Neutrophil (primary cell): ENCODE data around the gene TGFBR1.

Source experiments
- H3K27ac ChIP-seq: fragments of 200-600 bp; sonication (generic); 2 replicates; pipeline ENCODE4 v1.5.1; 2016; ENCODE audit warnings: mild to moderate bottlenecking, moderate library complexity
- H3K27me3 ChIP-seq: fragments of 200-600 bp; sonication (generic); 2 replicates; pipeline ENCODE4 v1.6.0; 2016; ENCODE audit warnings: mild to moderate bottlenecking
- H3K36me3 ChIP-seq: fragments of 200-600 bp; sonication (generic); 2 replicates; pipeline ENCODE4 v1.5.1; 2017
- H3K4me1 ChIP-seq, 2 experiments: fragments of 200-600 bp in 1 of 2; sonication (generic) in 1 of 2; 1 replicate in 1 of 2; 2 replicates in 1 of 2; pipeline versions ENCODE4 v1.5.1 to v1.6.1; 2013 to 2016; ENCODE audit warnings: low read depth in 1 of 2, low read length in 1 of 2, mild to moderate bottlenecking in 1 of 2, moderate library complexity in 1 of 2; ENCODE audit not compliant: control insufficient read depth in 1 of 2, insufficient read depth in 1 of 2
- H3K4me3 ChIP-seq, 2 experiments: fragments of 200-600 bp in 1 of 2; sonication (generic) in 1 of 2; 1 replicate in 1 of 2; 2 replicates in 1 of 2; pipeline ENCODE4 v1.5.1; 2013 to 2016; ENCODE audit warnings: low read depth in 1 of 2, low read length in 1 of 2, mild to moderate bottlenecking in 1 of 2, moderate library complexity in 1 of 2
- H3K9me3 ChIP-seq: fragments of 200-600 bp; sonication (generic); 2 replicates; pipeline ENCODE4 v1.5.1; 2016
- TF ChIP-seq, protein P1 (sequence below): fragments of 200-600 bp; sonication (generic); IDR thresholded peaks from 2 replicates; pipeline ENCODE4 v1.5.1; 2016; ENCODE audit warnings: antibody characterized with exemption

TGFBR1 gene

DNA sequence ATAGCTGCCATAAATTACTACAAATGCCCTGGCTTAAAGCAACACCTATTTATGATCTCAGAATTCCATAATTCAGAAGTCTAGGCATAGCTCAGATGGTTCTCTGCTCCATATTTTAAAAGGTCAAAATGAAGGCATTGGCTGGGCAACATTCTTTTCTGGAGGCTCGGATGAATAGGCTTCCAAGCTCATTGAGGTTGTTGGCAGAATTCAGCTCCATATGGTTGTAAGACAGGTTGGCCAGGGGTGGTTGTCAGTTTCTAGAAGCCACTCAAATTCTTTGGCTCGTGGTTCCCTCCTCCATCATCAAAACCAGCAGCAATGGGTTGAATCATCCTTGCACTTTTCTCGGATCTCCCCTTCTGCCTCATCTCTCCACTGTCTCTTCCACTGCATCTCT lies 49.4 kb downstream of the TGFBR1 start:
- TF ChIP-seq, protein P1, sequence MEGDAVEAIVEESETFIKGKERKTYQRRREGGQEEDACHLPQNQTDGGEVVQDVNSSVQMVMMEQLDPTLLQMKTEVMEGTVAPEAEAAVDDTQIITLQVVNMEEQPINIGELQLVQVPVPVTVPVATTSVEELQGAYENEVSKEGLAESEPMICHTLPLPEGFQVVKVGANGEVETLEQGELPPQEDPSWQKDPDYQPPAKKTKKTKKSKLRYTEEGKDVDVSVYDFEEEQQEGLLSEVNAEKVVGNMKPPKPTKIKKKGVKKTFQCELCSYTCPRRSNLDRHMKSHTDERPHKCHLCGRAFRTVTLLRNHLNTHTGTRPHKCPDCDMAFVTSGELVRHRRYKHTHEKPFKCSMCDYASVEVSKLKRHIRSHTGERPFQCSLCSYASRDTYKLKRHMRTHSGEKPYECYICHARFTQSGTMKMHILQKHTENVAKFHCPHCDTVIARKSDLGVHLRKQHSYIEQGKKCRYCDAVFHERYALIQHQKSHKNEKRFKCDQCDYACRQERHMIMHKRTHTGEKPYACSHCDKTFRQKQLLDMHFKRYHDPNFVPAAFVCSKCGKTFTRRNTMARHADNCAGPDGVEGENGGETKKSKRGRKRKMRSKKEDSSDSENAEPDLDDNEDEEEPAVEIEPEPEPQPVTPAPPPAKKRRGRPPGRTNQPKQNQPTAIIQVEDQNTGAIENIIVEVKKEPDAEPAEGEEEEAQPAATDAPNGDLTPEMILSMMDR = no peak

DNA sequence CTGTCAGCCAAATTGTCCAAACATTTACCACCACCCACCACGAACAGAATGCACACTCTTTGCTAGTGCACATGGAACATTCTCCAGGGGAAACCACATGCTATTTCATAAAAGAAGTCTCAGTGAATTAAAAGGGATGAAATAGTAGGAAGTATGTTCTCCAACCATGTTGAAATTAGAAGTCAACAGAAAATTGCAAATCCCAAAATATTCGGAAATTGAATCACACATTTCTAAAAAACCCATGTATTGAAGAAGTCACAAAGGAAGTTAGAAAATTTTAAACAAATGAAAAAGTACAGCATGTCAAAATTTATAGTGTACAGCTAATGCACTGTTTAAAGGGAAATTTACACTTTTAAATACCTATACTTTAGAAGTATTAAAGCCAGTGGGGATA lies 50.8 kb downstream of the TGFBR1 start:
- Histone ChIP-seq H3K4me1 (peaks cover 0 to 17% of the 10 kb centered on the region in 2 experiments), H3K27me3 (peaks cover 40% of the 10 kb centered on the region), H3K4me3 (no peak overlapping the region), H3K36me3 (peaks cover 28% of the 10 kb centered on the region), H3K9me3 (no peaks in the 10 kb centered on the region), H3K27ac (no peak overlapping the region)
- TF ChIP-seq, protein P1 = no peak

More for the DNA sequence above, 49.4 kb downstream of the TGFBR1 start:
- Histone ChIP-seq H3K9me3 (no peaks in the 10 kb centered on the region), H3K27ac (no peak overlapping the region), H3K36me3 (peaks cover 41% of the 10 kb centered on the region), H3K27me3 (peaks cover 31% of the 10 kb centered on the region), H3K4me1 (peaks cover 0 to 10% of the 10 kb centered on the region in 2 experiments), H3K4me3 (no peak overlapping the region)

DNA sequence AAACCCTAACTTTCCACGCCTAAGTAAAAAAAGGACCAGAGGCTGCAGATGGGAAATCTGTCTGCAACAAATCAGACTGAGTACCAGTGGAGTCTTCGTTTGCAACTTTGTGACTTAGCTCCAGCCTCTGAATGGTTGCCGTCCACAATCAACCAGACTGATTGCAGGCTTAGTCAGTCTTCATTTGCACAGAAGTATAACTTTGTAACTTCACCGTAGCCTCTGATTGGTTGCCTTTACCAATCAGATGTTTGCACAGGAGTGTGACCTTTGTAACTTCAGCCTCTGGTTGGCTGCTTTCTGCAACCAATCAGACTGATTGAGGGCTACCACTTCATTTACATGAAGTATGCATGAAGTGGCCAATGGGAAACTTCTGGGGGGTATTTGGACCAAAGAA lies 53.7 kb downstream of the TGFBR1 start:
- Histone ChIP-seq H3K9me3 (no peaks in the 10 kb centered on the region), H3K4me3 (no peak overlapping the region)
- TF ChIP-seq, protein P1 = no peak

DNA sequence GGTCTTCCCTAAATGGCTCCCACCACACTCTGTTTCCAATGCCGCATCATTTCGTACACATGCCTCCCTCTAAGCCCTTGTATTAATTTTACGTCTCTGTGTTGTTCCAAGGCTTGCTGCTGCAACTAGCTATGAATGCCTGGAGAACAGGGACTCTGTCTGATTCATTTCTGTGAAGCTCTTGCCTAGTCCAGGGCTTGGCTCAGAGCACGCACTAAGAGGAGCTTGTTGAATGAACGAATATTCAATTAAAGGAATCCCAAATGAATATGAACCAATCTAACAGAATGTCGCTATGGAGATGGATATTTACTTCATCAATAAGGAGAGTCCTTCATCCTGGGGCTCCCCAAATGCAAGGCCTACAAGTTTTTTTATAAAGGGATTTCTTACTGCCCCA lies 55.3 kb downstream of the TGFBR1 start:
- TF ChIP-seq, protein P1 = no peak
- Histone ChIP-seq H3K36me3 (no peaks in the 10 kb centered on the region), H3K27ac (no peak overlapping the region), H3K9me3 (no peaks in the 10 kb centered on the region), H3K27me3 (peaks cover 44% of the 10 kb centered on the region), H3K4me1 (peaks cover 0 to 17% of the 10 kb centered on the region in 2 experiments), H3K4me3 (no peak overlapping the region)

More for the DNA sequence above, 53.7 kb downstream of the TGFBR1 start:
- peaks cover 0 to 17% of the 10 kb centered on the region in 2 experiments for H3K4me1 ChIP-seq
- peaks cover 2% of the 10 kb centered on the region for H3K36me3 ChIP-seq
- peaks cover 44% of the 10 kb centered on the region for H3K27me3 ChIP-seq
- H3K27ac ChIP-seq = no peak overlapping the region

DNA sequence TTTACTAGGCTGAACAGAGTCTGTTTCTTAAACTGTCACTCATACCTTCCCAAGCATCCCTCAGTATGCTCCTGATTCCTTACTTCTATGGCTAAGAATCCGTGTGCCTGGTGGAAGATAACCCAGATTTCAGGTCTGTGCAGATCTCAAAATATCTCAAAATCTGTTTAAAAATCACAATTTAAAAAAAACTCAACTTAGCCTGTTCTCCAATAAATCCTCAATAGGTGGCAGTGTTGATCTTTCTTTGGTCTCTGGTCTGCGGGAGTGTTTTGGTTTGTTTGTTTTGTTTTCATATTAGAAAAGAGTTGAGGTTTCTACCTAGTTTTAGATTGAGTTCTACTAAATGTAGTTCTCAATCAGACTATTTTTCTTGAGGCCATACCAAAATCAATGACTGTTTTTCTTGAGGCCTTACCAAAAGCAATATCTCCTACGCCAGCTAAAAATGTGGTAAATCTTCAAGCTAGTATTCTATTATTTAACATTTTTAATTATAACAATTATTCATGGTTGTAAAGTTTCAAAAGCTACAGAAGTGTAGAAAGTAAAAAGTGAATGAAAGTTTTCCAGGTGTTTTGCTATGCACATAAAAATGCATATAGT lies 57.9 kb downstream of the TGFBR1 start:
- H3K4me3 ChIP-seq = no peak overlapping the region
- no peaks in the 10 kb centered on the region for H3K9me3 ChIP-seq
- H3K36me3 ChIP-seq = no peaks in the 10 kb centered on the region
- H3K27ac ChIP-seq = no peak overlapping the region
- TF ChIP-seq, protein P1 = no peak
- peaks cover 0 to 14% of the 10 kb centered on the region in 2 experiments for H3K4me1 ChIP-seq
- H3K27me3 ChIP-seq = peaks cover 28% of the 10 kb centered on the region
